ENCODE data around the gene PDE6A. TPM values are rescaled to one million over a fixed set of nuclear protein-coding genes. Genes with fewer than 3 reads are reported as not detected.

PDE6A gene
- total and polyA plus RNA-seq, 2 donors (not counting 3 experiments of a cell fraction or from before 2014, with no cell fraction given): not detected

DNA sequence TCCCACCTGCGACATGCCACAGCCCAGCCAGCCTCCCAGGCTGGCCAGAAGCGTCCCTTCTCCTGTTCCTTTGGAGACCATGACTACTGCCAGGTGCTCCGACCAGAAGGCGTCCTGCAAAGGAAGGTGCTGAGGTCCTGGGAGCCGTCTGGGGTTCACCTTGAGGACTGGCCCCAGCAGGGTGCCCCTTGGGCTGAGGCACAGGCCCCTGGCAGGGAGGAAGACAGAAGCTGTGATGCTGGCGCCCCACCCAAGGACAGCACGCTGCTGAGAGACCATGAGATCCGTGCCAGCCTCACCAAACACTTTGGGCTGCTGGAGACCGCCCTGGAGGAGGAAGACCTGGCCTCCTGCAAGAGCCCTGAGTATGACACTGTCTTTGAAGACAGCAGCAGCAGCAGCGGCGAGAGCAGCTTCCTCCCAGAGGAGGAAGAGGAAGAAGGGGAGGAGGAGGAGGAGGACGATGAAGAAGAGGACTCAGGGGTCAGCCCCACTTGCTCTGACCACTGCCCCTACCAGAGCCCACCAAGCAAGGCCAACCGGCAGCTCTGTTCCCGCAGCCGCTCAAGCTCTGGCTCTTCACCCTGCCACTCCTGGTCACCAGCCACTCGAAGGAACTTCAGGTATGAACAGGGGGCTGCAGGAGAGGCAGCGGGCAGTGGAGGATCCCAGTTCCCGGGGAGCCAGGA lies 108.0 kb downstream of the PDE6A start:
- Histone ChIP-seq H3K79me2 (ENCODE audit: control insufficient read depth, insufficient read depth, low read length) (no peaks in the 10 kb centered on the region), H3K4me3 (replicated peaks in 1 of 3; ENCODE audit: insufficient read depth in 1 of 3, low read depth in 1 of 3, low read length in 3 of 3) (no peak overlapping the region), H3K36me3 (ENCODE audit: control insufficient read depth in 2 of 2, extremely low read depth in 1 of 2, insufficient read depth in 2 of 2, low read length in 2 of 2) (no peaks in the 10 kb centered on the region), H2AFZ (ENCODE audit: low read depth, low read length) (no peak overlapping the region), H3K9me3 (replicated peaks; ENCODE audit: control insufficient read depth, insufficient read depth, low read length) (no peaks in the 10 kb centered on the region), H3K27me3 (ENCODE audit: control insufficient read depth in 2 of 2, insufficient read depth in 2 of 2, low read length in 2 of 2) (no peaks in the 10 kb centered on the region), H3K4me1 (ENCODE audit: control insufficient read depth, extremely low read depth, insufficient read depth, low read length) (peaks cover 10% of the 10 kb centered on the region), H3K9me1 (replicated peaks; ENCODE audit: control insufficient read depth, extremely low read depth, insufficient read depth, low read length) (no peaks in the 10 kb centered on the region), H4K20me1 (replicated peaks; ENCODE audit: control insufficient read depth, extremely low read depth, insufficient read depth, low read length) (no peaks in the 10 kb centered on the region), H3K9ac (replicated peaks; ENCODE audit: extremely low read depth, insufficient read depth, low read length) (no peak overlapping the region), H3K27ac (ENCODE audit: insufficient read depth, low read depth, low read length) (no peak overlapping the region), H3K4me2 (ENCODE audit: insufficient read depth, low read length) (no peak overlapping the region)
- intact Hi-C loops (cut with micrococcal nuclease) (loop anchor here (1.0 kb wide), 1 partner anchor 126 kb away; no protein-coding TSS in a partner anchor), dilution Hi-C loops (cut with MboI; ENCODE audit: extremely low pct_ligation_motif_present, low sequenced_read_pairs) (no loop called here)
- FAIRE-seq (no peak), DNase-seq (ENCODE audit: low read depth, low spot score) (no peak)
- CTCF ChIA-PET: interaction anchor here (0.8 to 19.7 kb wide), 5 partner anchors 15 to 169 kb away, joined by 3 to 639 read pairs (median 295); partner anchors contain the start of gene SLC26A2
- BruUV-seq (replicated peaks): no TSS peak
- POLR2A ChIA-PET: no interaction called here
- no peak for TF ChIP-seq POLR2A (IDR thresholded peaks at IDR 0.05; ENCODE audit: low read depth, low read length)

DNA sequence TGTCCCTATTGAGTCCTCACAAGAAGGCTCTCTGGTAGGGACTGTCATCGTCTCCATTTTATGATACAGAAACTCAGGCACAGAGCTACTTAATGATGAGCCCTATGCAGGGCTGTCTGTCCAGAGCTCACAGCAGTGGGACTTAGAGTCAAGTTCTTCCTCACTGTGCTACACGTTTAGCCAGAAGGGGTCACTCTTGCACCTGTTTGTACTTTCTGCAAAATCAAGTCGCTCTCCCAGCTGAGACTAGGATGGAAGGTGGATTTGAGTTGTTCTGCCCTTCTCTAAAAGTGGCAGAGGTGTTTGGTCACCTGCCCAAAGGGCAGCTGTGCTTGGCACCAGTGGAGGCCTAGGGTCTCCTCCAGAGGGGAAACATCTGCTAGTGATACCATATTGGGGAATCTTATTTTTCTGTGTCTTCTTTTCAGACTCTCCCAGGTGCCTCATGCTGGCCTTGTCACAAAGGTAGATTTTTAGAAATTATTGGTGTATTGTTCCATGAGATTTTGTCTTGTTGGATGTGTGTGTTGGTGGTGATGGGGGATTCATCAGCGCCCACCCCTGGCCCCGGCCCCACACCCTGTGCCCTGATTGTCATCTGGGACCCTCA lies 110.2 kb downstream of the PDE6A start:
- Histone ChIP-seq H3K4me2 (ENCODE audit: insufficient read depth, low read length) (no peak overlapping the region), H4K20me1 (replicated peaks; ENCODE audit: control insufficient read depth, extremely low read depth, insufficient read depth, low read length) (no peaks in the 10 kb centered on the region), H3K27ac (ENCODE audit: insufficient read depth, low read depth, low read length) (no peak overlapping the region), H3K4me3 (replicated peaks in 1 of 3; ENCODE audit: insufficient read depth in 1 of 3, low read depth in 1 of 3, low read length in 3 of 3) (no peak overlapping the region), H3K79me2 (ENCODE audit: control insufficient read depth, insufficient read depth, low read length) (no peaks in the 10 kb centered on the region), H3K27me3 (ENCODE audit: control insufficient read depth in 2 of 2, insufficient read depth in 2 of 2, low read length in 2 of 2) (no peaks in the 10 kb centered on the region), H3K9me1 (replicated peaks; ENCODE audit: control insufficient read depth, extremely low read depth, insufficient read depth, low read length) (no peaks in the 10 kb centered on the region), H3K9me3 (replicated peaks; ENCODE audit: control insufficient read depth, insufficient read depth, low read length) (no peaks in the 10 kb centered on the region), H3K36me3 (ENCODE audit: control insufficient read depth in 2 of 2, extremely low read depth in 1 of 2, insufficient read depth in 2 of 2, low read length in 2 of 2) (no peaks in the 10 kb centered on the region), H3K9ac (replicated peaks; ENCODE audit: extremely low read depth, insufficient read depth, low read length) (no peak overlapping the region), H2AFZ (ENCODE audit: low read depth, low read length) (no peak overlapping the region), H3K4me1 (ENCODE audit: control insufficient read depth, extremely low read depth, insufficient read depth, low read length) (peaks cover 1% of the 10 kb centered on the region)
- BruUV-seq (replicated peaks): no TSS peak
- intact Hi-C loops (cut with micrococcal nuclease): loop anchor here (1.0 to 2.0 kb wide), 4 partner anchors 19 to 384 kb away; no protein-coding TSS in a partner anchor
- no peak for TF ChIP-seq MYC (IDR thresholded peaks at IDR 0.05; ENCODE audit: low read depth, low read length)
- TF ChIP-seq EZH2 (IDR thresholded peaks at IDR 0.05; ENCODE audit: borderline replicate concordance, low read depth, low read length, severe bottlenecking): no peak
- TF ChIP-seq, protein P1, sequence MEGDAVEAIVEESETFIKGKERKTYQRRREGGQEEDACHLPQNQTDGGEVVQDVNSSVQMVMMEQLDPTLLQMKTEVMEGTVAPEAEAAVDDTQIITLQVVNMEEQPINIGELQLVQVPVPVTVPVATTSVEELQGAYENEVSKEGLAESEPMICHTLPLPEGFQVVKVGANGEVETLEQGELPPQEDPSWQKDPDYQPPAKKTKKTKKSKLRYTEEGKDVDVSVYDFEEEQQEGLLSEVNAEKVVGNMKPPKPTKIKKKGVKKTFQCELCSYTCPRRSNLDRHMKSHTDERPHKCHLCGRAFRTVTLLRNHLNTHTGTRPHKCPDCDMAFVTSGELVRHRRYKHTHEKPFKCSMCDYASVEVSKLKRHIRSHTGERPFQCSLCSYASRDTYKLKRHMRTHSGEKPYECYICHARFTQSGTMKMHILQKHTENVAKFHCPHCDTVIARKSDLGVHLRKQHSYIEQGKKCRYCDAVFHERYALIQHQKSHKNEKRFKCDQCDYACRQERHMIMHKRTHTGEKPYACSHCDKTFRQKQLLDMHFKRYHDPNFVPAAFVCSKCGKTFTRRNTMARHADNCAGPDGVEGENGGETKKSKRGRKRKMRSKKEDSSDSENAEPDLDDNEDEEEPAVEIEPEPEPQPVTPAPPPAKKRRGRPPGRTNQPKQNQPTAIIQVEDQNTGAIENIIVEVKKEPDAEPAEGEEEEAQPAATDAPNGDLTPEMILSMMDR (IDR thresholded peaks at IDR 0.05; ENCODE audit: extremely low read depth in 1 of 2, insufficient read depth in 1 of 2, low read depth in 1 of 2, low read length in 2 of 2): peak; percentile 79 to 80
- DNase-seq (ENCODE audit: low read depth, low spot score) (peak; percentile 86), FAIRE-seq (peak; percentile 95)
- POLR2A ChIA-PET: interaction anchor here (0.7 kb wide), 1 partner anchor 125 kb away, joined by 3 read pairs; no protein-coding TSS in a partner anchor
- CTCF ChIA-PET: interaction anchor here (0.6 to 19.7 kb wide), 61 partner anchors 9 to 602 kb away, joined by 3 to 639 read pairs (median 5); partner anchors contain the start of genes HMGXB3, SLC26A2 and TIGD6
- dilution Hi-C loops (cut with MboI; ENCODE audit: extremely low pct_ligation_motif_present, low sequenced_read_pairs): no loop called here
